ENCODE data around the gene SNAI3. TPM values are rescaled to one million over a fixed set of nuclear protein-coding genes. Genes with fewer than 3 reads are reported as not detected.

SNAI3 gene
- total RNA-seq (1 to 10 TPM; 1.1 to 2.6 TPM), polyA plus RNA-seq (1 to 10 TPM; 3.2 to 3.8 TPM)
- long read RNA-seq, donor 1 = 0 reads
- long read RNA-seq, donor 2, partial matches to known transcripts = 0 of 1 reads
- long read RNA-seq, donor 2, other reads (novel, unspliced or antisense) = 0 of 1 reads
- long read RNA-seq, donor 3 = 0 reads
- long read RNA-seq, donor 4, partial matches to known transcripts = 0 of 1 reads
- long read RNA-seq, donor 4, other reads (novel, unspliced or antisense) = 0 of 1 reads
- long read RNA-seq, donor 5 = 0 reads

GRCh38 chr16:88686439-88687253, at the start of gene SNAI3:
TSS of gene SNAI3 (minus strand) at chr16:88686507. CDS start at chr16:88686406, 101 bp downstream.
- ATAC-seq (ENCODE audit: insufficient read depth, low FRiP score) (peak; percentile 89), DNase-seq (peak; percentile 52 to 71 (median 68))
- Histone ChIP-seq H3K27me3 (ENCODE audit: control insufficient read depth in 3 of 3, insufficient read depth in 3 of 3, low read length in 2 of 3) (peaks cover 0 to 46% (median 37%) of the 10 kb centered on the region in 3 donors), H3K36me3 (ENCODE audit: control insufficient read depth in 4 of 4, insufficient read depth in 4 of 4, low read length in 4 of 4) (no peaks in the 10 kb centered on the region), H3K9me3 (ENCODE audit: control insufficient read depth in 4 of 4, insufficient read depth in 3 of 4, low read length in 3 of 4) (no peaks in the 10 kb centered on the region), H3K4me1 (ENCODE audit: control insufficient read depth in 5 of 5, insufficient read depth in 5 of 5, low read length in 5 of 5) (peaks cover 0 to 10% (median 0%) of the 10 kb centered on the region in 5 donors), H3K9ac (ENCODE audit: insufficient read depth in 1 of 2, low read length in 2 of 2) (no peak within 1 kb of the TSS), H3K27ac (ENCODE audit: low read depth in 1 of 2, low read length in 1 of 2) (peak within 1 kb of the TSS; percentile 22 to 43), H3K4me3 (peak within 1 kb of the TSS; percentile 6)
- TF ChIP-seq CTCF (IDR thresholded peaks at IDR 0.05; ENCODE audit: control extremely low read depth, extremely low read depth) = no peak
- WGBS, 2 donors = 7 to 10% methylated on average over 57 to 65 of the region's 65 CpGs

- DNase-seq = no peak
- Histone ChIP-seq H3K9me3 (ENCODE audit: control insufficient read depth in 4 of 4, insufficient read depth in 3 of 4, low read length in 3 of 4) (no peaks in the 10 kb centered on the region), H3K9ac (ENCODE audit: insufficient read depth in 1 of 2, low read length in 2 of 2) (no peak overlapping the region), H3K4me3 (no peak overlapping the region), H3K27me3 (ENCODE audit: control insufficient read depth in 3 of 3, insufficient read depth in 3 of 3, low read length in 2 of 3) (no peaks in the 10 kb centered on the region), H3K4me1 (ENCODE audit: control insufficient read depth in 5 of 5, insufficient read depth in 5 of 5, low read length in 5 of 5) (no peaks in the 10 kb centered on the region), H3K36me3 (ENCODE audit: control insufficient read depth in 4 of 4, insufficient read depth in 4 of 4, low read length in 4 of 4) (peaks cover 0 to 83% (median 13%) of the 10 kb centered on the region in 4 donors), H3K27ac (ENCODE audit: low read depth in 1 of 2, low read length in 1 of 2) (no peak overlapping the region)
- 96 to 98% methylated on average over 19 to 21 of the region's 21 CpGs for WGBS, 2 donors
- no peak for ATAC-seq (ENCODE audit: insufficient read depth, low FRiP score)
- TF ChIP-seq CTCF (IDR thresholded peaks at IDR 0.05; ENCODE audit: control extremely low read depth, extremely low read depth) = no peak
Observed at GRCh38 chr16:88736088-88736487, 49.8 kb upstream of the SNAI3 start.

GRCh38 chr16:88735616-88736015, 49.3 kb upstream of the SNAI3 start:
- Histone ChIP-seq H3K4me1 (ENCODE audit: control insufficient read depth in 5 of 5, insufficient read depth in 5 of 5, low read length in 5 of 5) (no peaks in the 10 kb centered on the region), H3K36me3 (ENCODE audit: control insufficient read depth in 4 of 4, insufficient read depth in 4 of 4, low read length in 4 of 4) (peaks cover 0 to 83% (median 13%) of the 10 kb centered on the region in 4 donors), H3K9me3 (ENCODE audit: control insufficient read depth in 4 of 4, insufficient read depth in 3 of 4, low read length in 3 of 4) (no peaks in the 10 kb centered on the region), H3K9ac (ENCODE audit: insufficient read depth in 1 of 2, low read length in 2 of 2) (no peak overlapping the region), H3K4me3 (no peak overlapping the region), H3K27ac (ENCODE audit: low read depth in 1 of 2, low read length in 1 of 2) (no peak overlapping the region), H3K27me3 (ENCODE audit: control insufficient read depth in 3 of 3, insufficient read depth in 3 of 3, low read length in 2 of 3) (no peaks in the 10 kb centered on the region)
- ATAC-seq (ENCODE audit: insufficient read depth, low FRiP score) (no peak), DNase-seq (no peak)
- WGBS, 2 donors = 94 to 98% methylated on average over 10 of the region's 10 CpGs
- no peak for TF ChIP-seq CTCF (IDR thresholded peaks at IDR 0.05; ENCODE audit: control extremely low read depth, extremely low read depth)

All from lung (tissue), 16 donors.